HepG2 (cell line): ENCODE results near the gene KCNH1. TPM values are rescaled to one million over a fixed set of nuclear protein-coding genes. Genes with fewer than 3 reads are reported as not detected.

ENCODE experiments used
- ATAC-seq: fragments of 200-7000 bp; cut with Tn5 transposase; 3 replicates; pipeline ENCODE4 v1.9.1; 2020; ENCODE audit warnings: mild to moderate bottlenecking, moderate library complexity
- BruUV-seq: library from RNA; stranded (reverse); fragments of 400-500 nt; replicated peaks from 2 replicates; lab custom pipeline; 2021; lab: Mats Ljungman, UMichigan
- CTCF ChIA-PET: fragments of 300-600 bp; formaldehyde crosslinking; extraction: SDS; loops from one replicate; lab custom pipeline; 2021; ENCODE audit warnings: low total read pairs, inconsistent platforms, low intra/inter-chr PET ratio; lab: Yijun Ruan, JAX
- POLR2A ChIA-PET: fragments of 350-600 bp; sonication (Branson Sonifier 250); formaldehyde crosslinking; loops from one replicate; lab custom pipeline; 2020; ENCODE audit warnings: antibody characterized with exemption, inconsistent platforms; lab: Yijun Ruan, JAX
- DNase-seq: peaks from one replicate; pipeline ENCODE4 v3.0.0-alpha.2; 2015; ENCODE audit warnings: low spot score
- FAIRE-seq: peaks from 3 replicates; lab custom pipeline; 2011; peaks lifted over from hg19 to GRCh38; lab: Jason Lieb, UNC
- H2AFZ ChIP-seq: one replicate; pipeline ENCODE4 v1.6.1; 2011; ENCODE audit warnings: low read length, inconsistent platforms
- H3K27ac ChIP-seq: fragments of 300-600 bp; 3 replicates; pipeline ENCODE4 v1.8.0; 2011; ENCODE audit warnings: mixed run types, mild to moderate bottlenecking, mixed read lengths, low read length, inconsistent platforms; ENCODE audit not compliant: insufficient read depth; ENCODE audit errors: extremely low read length
- H3K27me3 ChIP-seq, 2 experiments: fragments of 200-600 bp in 1 of 2; 2 replicates in 1 of 2; 3 replicates in 1 of 2; pipeline versions ENCODE4 v1.6.0 to v1.8.0; 2011; ENCODE audit warnings: low read length in 2 of 2, mild to moderate bottlenecking in 2 of 2, moderate library complexity in 2 of 2, inconsistent platforms in 1 of 2; ENCODE audit not compliant: insufficient read depth in 2 of 2, control insufficient read depth in 1 of 2
- H3K36me3 ChIP-seq, 2 experiments: fragments of 200-600 bp in 1 of 2; replicated peaks in 1 of 2; 2 replicates in 1 of 2; 3 replicates in 1 of 2; pipeline versions ENCODE4 v1.5.1 to v1.8.0; 2011; ENCODE audit warnings: low read length in 2 of 2, inconsistent platforms in 1 of 2; ENCODE audit not compliant: insufficient read depth in 2 of 2, control insufficient read depth in 1 of 2
- H3K4me1 ChIP-seq: 2 replicates; pipeline ENCODE4 v1.5.1; 2012; ENCODE audit warnings: low read length, inconsistent platforms; ENCODE audit not compliant: insufficient read depth
- H3K4me2 ChIP-seq: 2 replicates; pipeline ENCODE4 v1.6.0; 2011; ENCODE audit warnings: low read depth, low read length, inconsistent platforms
- H3K4me3 ChIP-seq, 3 experiments: fragments of 200-600 bp in 1 of 3; sonication (generic), shearing (Covaris generic) in 1 of 3; replicated peaks in 1 of 3; 2 replicates each; pipeline ENCODE4 v1.5.1; 2011 to 2016; ENCODE audit warnings: low read length in 3 of 3, inconsistent platforms in 2 of 3, low read depth in 2 of 3, mild to moderate bottlenecking in 2 of 3, control low read depth in 1 of 3, mixed read lengths in 1 of 3; ENCODE audit not compliant: insufficient read depth in 1 of 3
- H3K79me2 ChIP-seq: one replicate; pipeline ENCODE4 v1.6.1; 2011; ENCODE audit warnings: low read length, inconsistent platforms; ENCODE audit not compliant: insufficient read depth
- H3K9ac ChIP-seq: 2 replicates; pipeline ENCODE4 v1.6.0; 2011; ENCODE audit warnings: mild to moderate bottlenecking, low read depth, low read length, inconsistent platforms; ENCODE audit not compliant: insufficient read depth
- H3K9me3 ChIP-seq: 2 replicates; pipeline ENCODE4 v1.5.1; 2012; ENCODE audit warnings: mild to moderate bottlenecking, low read length
- H4K20me1 ChIP-seq: 2 replicates; pipeline ENCODE4 v1.6.0; 2011; ENCODE audit warnings: inconsistent platforms, mild to moderate bottlenecking, low read length, moderate library complexity; ENCODE audit not compliant: insufficient read depth
- ATF6 ChIP-seq: sonication (generic); formaldehyde crosslinking; conservative IDR thresholded peaks from 2 replicates; pipeline ENCODE4 v1.4.0; 2020; ENCODE audit warnings: missing genetic modification reagents
- CBX2 ChIP-seq, 2 experiments: fragments of 200-600 bp in 1 of 2; sonication (generic); formaldehyde crosslinking in 1 of 2; IDR thresholded peaks; 2 replicates each; pipeline versions ENCODE4 v1.7.0 to v1.8.1; 2018 to 2022; ENCODE audit warnings: low read depth in 2 of 2, low read length in 1 of 2, mild to moderate bottlenecking in 1 of 2, missing genetic modification reagents in 1 of 2
- CREM ChIP-seq, 2 experiments: sonication (generic) in 1 of 2; formaldehyde crosslinking in 1 of 2; IDR thresholded peaks; 2 replicates each; pipeline versions ENCODE4 v1.4.0 to v1.6.1; 2016 to 2020; ENCODE audit warnings: antibody characterized with exemption in 1 of 2, mild to moderate bottlenecking in 1 of 2, missing genetic modification reagents in 1 of 2
- RFXAP ChIP-seq: sonication (generic); formaldehyde crosslinking; IDR thresholded peaks from 2 replicates; pipeline ENCODE4 v1.4.0; 2020; ENCODE audit warnings: missing genetic modification reagents, borderline replicate concordance
- RNF2 ChIP-seq: fragments of 450-650 bp; conservative IDR thresholded peaks from 2 replicates; pipeline ENCODE4 v1.6.1; 2016; ENCODE audit warnings: low read depth
- ZNF558 ChIP-seq: sonication (generic); formaldehyde crosslinking; IDR thresholded peaks from 2 replicates; pipeline ENCODE4 v1.9.0; 2022; ENCODE audit warnings: mild to moderate bottlenecking, missing genetic modification reagents, borderline replicate concordance
- ZNF678 ChIP-seq: sonication (generic); formaldehyde crosslinking; IDR thresholded peaks from 2 replicates; pipeline ENCODE4 v1.4.0; 2020; ENCODE audit warnings: mild to moderate bottlenecking, missing genetic modification reagents
- WGBS: methylation state at CpG from one replicate; pipeline ENCODE4 v1.1.6; 2017; ENCODE audit warnings: low lambda C conversion rate; 5-methylcytosine and 5-hydroxymethylcytosine counted together
- in situ Hi-C: cut with HindIII; loops from 2 replicates; pipeline ENCODE4 v1.10.0; 2017; ENCODE audit warnings: low pct_unique_long_range_greater_than_20kb; ENCODE audit not compliant: extremely low pct_ligation_motif_present
- intact Hi-C: fragments of 100-400 bp; cut with micrococcal nuclease; formaldehyde crosslinking; loops from one replicate; pipeline ENCODE4 v1.10.0; 2022; ENCODE audit not compliant: unreplicated experiment
- polyA plus RNA-seq, 8 experiments: library from polyadenylated mRNA; depleted of rRNA in 3 of 8; stranded (reverse) in 7 of 8; unstranded in 1 of 8; fragments of >200 nt; fragmentation: Illumina TruSeq in 4 of 8; extraction: Trizol in 4 of 8; gene quantifications; 2 replicates each; pipeline versions ENCODE4 v1.2.1 to v1.2.3, GENCODE V29; 2011 to 2016; ENCODE audit warnings: low read depth in 4 of 8, missing spikeins in 1 of 8, mixed read lengths in 1 of 8; ENCODE audit not compliant: insufficient read depth in 1 of 8
- total RNA-seq, 5 experiments: library from RNA; depleted of rRNA; stranded (reverse); fragments of >200 nt; fragmentation: Illumina TruSeq; extraction: Trizol; gene quantifications; 2 replicates each; pipeline ENCODE4 v1.2.3, GENCODE V29; 2016; ENCODE audit warnings: low read depth in 1 of 5
- TF ChIP-seq, protein P1 (sequence below): sonication (generic); formaldehyde crosslinking; IDR thresholded peaks from 2 replicates; pipeline ENCODE4 v1.5.0; 2020; ENCODE audit warnings: mild to moderate bottlenecking, missing genetic modification reagents

KCNH1 gene
- total and polyA plus RNA-seq, 2 of the 13 experiments (the other 11 are each of a cell fraction or from before 2014, with no cell fraction given), result not detected

- no peaks in the 10 kb centered on the region for H3K4me1 ChIP-seq
- H3K9ac ChIP-seq, result no peak overlapping the region
- ATAC-seq, result no peak
- DNase-seq, result no peak
- FAIRE-seq, result no peak
- H4K20me1 ChIP-seq, result no peaks in the 10 kb centered on the region
- ChIA-PET POLR2A (no interaction called here), CTCF (no interaction called here)
- no peak overlapping the region for H3K4me2 ChIP-seq
- H3K79me2 ChIP-seq, result no peaks in the 10 kb centered on the region
- in situ Hi-C loops, result no loop called here
- TF ChIP-seq RNF2 (no peak), CBX2 (IDR thresholded peaks at IDR 0.05; ENCODE audit: low read depth, low read length) (no peak), CBX2 (CRISPR knock-in tag; IDR thresholded peaks at IDR 0.05; ENCODE audit: low read depth) (no peak), RFXAP (no peak)
- no peak overlapping the region for H3K27ac ChIP-seq
- no peak overlapping the region for H2AFZ ChIP-seq
- 6% methylated on average over 3 of the region's 3 CpGs for WGBS
- intact Hi-C loops, result no loop called here
- no TSS peak for BruUV-seq
- no peaks in the 10 kb centered on the region for H3K36me3 ChIP-seq
- no peak overlapping the region for H3K4me3 ChIP-seq
- no peaks in the 10 kb centered on the region for H3K27me3 ChIP-seq
- H3K9me3 ChIP-seq, result no peaks in the 10 kb centered on the region
Observed at GRCh38 chr1:210776712-210777111, 357.2 kb downstream of the KCNH1 start.

DNA sequence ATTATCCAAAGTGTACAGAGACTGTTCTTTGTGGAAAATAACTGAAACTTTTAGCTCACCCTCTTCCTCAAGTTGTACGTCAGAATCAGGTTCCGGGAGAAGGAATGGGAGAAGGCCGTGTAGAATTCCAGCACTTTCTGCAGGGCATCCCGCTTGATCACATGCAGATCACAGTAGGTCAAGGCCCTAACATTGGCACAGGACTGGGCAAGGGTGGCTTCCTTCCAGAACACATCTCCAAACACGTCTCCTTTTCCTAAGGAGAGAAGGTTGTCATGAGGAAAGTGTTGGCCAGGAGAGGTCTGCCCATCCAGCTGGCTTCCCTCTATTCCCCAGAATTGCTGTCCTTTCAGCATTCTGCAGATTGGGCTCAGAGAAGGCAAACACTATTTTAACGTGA, 358.7 kb downstream of the KCNH1 start:
- FAIRE-seq (no peak), DNase-seq (no peak), ATAC-seq (no peak)
- Histone ChIP-seq H4K20me1 (no peaks in the 10 kb centered on the region), H3K4me2 (no peak overlapping the region), H3K4me1 (no peaks in the 10 kb centered on the region), H3K9ac (no peak overlapping the region), H3K4me3 (no peak overlapping the region), H3K36me3 (no peaks in the 10 kb centered on the region), H3K27ac (no peak overlapping the region), H3K27me3 (no peaks in the 10 kb centered on the region), H3K9me3 (no peaks in the 10 kb centered on the region), H2AFZ (no peak overlapping the region), H3K79me2 (no peaks in the 10 kb centered on the region)
- in situ Hi-C loops (no loop called here), intact Hi-C loops (no loop called here)
- CTCF ChIA-PET, result no interaction called here
- POLR2A ChIA-PET, result no interaction called here
- BruUV-seq, result no TSS peak
- 37% methylated on average over 6 of the region's 6 CpGs for WGBS
- TF ChIP-seq, protein P1, sequence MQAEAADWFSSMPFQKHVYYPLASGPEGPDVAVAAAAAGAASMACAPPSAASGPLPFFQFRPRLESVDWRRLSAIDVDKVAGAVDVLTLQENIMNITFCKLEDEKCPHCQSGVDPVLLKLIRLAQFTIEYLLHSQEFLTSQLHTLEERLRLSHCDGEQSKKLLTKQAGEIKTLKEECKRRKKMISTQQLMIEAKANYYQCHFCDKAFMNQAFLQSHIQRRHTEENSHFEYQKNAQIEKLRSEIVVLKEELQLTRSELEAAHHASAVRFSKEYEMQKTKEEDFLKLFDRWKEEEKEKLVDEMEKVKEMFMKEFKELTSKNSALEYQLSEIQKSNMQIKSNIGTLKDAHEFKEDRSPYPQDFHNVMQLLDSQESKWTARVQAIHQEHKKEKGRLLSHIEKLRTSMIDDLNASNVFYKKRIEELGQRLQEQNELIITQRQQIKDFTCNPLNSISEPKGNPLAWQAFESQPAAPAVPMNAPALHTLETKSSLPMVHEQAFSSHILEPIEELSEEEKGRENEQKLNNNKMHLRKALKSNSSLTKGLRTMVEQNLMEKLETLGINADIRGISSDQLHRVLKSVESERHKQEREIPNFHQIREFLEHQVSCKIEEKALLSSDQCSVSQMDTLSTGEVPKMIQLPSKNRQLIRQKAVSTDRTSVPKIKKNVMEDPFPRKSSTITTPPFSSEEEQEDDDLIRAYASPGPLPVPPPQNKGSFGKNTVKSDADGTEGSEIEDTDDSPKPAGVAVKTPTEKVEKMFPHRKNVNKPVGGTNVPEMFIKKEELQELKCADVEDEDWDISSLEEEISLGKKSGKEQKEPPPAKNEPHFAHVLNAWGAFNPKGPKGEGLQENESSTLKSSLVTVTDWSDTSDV (CRISPR knock-in tag), result no peak
- TF ChIP-seq ZNF558 (CRISPR knock-in tag) (no peak), ZNF678 (CRISPR knock-in tag) (no peak), CREM (IDR thresholded peaks at IDR 0.05) (no peak), CREM (CRISPR knock-in tag; IDR thresholded peaks at IDR 0.05) (no peak), ATF6 (no peak)
